ENCODE measurements around the gene PCSK6.

GRCh38 chr15:101310508-101310907, 179.0 kb downstream of the PCSK6 start:
- TF ChIP-seq POLR2A (IDR thresholded peaks at IDR 0.05) (no peak), CTCF (IDR thresholded peaks at IDR 0.05) (no peak)
